Measurements from ENCODE around the gene TBC1D21.
"Not testable (repeated sequence)": the region's sequence is repeated elsewhere in the genome, so short reads cannot be mapped to it uniquely, and the experiment has no call there.

Gene TBC1D21

DNA sequence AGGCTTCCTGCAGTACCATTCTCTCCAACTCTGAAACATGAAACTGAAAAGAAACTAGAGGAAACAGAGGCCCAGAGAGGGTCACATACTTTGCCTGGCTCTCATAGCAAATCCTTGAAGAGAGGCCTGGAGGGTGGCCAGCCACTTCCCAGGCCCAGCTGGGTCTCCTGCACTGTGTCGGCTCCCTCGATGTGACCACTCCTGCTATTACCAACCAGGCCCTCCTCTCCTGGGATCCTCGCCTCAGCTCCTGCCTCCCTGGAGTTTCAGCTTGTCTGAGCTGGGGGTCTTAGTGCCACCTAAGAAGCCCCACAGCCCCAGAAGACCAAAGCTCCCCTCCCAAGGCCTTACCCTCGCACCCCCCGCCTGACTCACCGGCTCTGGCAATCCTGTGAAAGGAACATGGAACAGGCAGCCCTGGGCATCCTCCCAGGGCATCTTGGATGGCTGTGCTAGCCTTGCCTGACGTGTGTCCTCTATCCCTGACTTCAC lies 57.5 kb downstream of the TBC1D21 start:
- no peak for DNase-seq

DNA sequence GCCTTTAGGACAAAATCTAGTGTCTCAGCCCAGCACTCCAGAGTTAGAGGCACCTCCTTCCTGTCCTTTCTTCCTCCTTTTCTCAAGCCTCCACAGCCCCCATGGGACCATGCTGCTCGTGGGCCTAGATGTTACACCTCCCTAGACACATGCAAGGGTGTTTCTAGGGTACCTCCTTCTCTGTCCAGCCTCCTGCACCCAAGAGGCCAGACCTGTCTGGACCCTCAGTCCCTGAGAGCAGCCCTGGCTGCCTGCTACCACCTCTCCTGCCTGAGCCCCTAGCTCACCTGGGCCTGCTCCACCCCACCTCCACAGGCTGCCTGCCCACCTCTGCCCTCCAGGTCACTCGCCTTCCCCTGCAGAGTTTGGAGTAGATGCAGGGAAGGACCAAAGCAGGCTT lies 58.1 kb downstream of the TBC1D21 start:
- no peak for DNase-seq

DNA sequence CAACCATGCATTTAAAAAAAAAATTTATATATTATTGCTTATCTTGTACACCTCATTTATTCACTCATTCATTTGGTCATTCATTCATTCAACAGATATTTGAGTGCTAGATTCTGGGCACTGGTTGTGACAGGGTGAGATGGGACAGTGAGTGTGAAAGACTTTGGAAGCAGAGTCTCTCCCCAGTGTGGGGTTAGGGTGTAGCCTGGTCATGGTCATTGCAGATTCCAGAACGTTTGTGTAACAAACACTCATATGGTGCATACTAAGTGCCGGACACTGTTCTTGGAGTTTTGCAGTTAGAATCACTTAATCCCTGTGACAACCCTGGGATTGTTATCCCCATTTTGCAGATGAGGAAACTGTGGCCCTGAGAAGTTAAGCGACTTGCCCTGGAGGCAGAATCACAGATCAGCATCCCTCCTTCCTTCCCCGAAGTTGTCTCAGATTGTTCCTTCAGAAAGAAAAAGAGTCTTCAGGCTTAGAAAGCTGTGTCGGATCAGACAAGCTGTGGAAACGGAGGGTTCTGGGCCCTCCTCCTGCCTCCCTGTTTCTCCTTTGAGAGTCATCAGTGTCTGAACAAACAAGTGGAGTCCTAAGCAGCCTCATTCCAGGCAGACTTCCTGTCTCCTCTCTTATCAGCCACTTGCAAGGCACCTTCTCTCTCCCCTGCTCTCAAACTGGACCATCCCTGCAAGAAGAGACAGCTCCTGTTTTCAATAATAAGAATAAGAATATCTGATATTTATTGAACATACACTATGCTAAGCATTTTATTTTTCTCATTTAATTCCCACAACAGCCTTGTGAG lies 59.2 kb downstream of the TBC1D21 start:
- no peak for DNase-seq

DNA sequence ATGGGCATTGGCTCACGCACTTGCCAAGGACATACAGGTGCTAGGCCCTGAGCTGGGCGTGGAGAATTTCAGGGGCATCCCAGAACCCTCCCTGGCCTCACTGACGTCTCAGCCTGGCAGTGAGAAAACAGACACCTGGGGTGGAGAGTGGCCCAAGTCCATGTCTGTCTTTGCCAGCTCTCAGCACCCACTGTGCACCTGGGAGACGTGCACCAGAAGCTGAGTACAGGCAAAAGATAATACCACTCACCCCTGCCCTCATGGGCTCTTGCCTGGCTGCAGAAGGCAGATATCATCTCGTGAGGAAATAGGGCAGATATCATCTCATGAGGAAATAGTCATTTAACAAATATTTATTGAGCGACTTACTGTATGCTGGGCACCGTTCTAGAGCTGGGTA lies 60.9 kb downstream of the TBC1D21 start:
- DNase-seq = no peak

DNA sequence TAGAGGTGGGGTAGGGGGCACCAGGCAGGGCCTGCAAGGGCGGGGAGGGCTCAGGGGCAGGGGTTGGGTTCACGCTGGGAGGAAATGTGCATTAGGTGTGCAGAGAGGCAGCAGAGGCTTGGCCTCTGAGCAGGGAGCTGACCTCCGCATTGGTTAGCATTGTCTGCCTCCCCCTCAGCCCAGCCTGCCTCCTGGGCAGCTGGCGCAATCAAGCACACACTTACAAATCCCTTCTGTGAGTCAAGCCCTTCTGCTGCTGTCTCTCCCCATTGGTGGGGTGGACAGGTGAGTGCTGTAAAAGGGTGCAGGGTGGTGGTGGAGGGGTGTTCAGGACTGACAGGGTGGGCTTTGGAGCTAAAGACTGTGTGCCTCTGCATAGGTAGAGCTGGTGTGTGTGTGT lies 62.2 kb downstream of the TBC1D21 start:
- no peak for DNase-seq

DNA sequence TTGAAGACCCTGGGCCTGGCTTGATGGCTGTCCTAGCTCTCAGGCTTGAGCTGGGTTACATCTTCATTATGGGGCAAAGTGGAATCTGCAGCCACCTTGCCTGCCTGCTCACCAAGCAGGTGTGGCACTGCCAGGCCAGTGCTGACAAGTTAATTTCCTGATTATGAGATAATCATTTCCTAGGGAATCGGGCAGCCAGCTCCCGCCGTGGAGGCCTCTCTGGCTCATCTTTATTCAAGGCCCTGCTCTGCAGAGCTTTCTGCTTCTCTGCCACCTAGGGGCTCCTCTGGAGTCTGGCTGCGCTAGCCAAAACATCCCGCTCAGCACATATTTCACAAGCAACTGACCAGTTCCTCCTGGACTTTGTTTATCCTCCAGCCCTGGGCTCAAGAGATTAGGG lies 62.8 kb downstream of the TBC1D21 start:
- DNase-seq = no peak

DNA sequence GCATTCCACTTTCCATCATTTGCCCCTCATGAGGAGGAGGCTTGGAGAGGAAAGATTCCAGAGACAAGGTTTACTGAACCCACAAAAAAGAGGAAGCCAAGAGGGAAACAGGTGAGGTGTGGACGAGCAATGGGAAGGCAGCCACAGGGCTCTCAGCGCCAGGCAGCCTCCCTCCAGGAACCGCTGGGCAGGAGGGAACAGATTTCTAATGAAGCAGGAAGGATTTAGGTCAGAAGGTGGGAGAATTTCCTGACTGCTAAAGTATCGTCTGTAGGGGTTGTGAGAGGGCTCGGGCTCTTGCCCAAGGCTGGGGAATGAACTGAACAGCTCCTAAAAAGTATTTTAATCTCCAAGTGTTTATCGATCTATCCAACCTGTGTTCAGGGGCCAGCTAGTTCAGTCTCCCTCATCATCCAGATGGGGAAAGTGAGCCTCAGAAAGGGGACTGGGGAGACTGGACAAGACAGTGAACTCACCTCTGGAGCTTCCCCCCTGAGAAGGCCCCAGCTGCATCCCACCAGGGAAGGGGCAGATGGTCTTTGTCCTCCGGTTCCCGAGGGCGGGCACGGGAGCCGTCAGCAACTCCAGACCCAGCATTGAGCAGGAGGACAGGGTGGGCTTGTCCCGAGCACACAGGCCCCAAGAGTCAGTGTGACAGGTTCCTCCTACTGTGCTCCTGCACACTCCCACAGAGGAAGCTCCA lies 63.4 kb downstream of the TBC1D21 start:
- no peak for DNase-seq

DNA sequence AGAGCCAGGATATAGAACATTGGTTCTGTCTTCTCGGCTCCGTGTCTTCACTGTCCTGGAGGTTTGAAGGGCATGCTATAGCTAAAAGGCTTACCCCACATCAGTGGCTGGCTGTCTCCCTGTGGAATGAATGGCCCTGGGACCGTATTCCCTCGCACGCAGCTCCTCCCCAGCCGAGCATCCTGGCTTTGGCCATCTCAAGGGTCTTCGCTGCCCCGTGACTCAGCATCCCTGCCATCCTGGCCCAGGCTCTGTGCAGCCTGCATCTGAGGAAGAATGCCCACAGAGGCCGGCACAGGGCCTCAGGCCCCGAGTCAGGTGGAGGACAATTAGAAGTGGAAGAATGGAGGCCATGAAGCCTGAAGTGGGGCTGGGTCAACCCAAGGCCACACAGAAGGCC lies 63.9 kb downstream of the TBC1D21 start:
- no peak for DNase-seq

DNA sequence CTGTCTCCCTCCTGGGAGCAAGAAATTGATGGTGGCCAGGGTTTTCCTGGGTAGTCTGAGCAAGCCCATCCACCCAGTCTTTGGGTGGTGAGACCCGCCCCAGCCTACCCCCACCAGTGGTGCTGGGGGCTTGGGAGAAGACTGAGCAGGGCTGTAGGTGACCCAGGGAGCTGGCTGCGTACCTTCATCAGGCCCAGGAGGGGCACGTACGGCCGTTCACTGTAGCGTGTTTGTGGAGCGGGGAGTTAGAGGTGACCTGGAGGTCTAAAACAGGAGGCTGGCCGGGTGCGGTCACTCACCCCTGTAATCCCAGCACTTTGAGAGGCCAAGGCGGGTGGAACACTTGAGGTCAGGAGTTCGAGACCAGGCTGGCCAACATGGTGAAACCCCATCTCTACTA lies 64.4 kb downstream of the TBC1D21 start:
- no peak for DNase-seq

DNA sequence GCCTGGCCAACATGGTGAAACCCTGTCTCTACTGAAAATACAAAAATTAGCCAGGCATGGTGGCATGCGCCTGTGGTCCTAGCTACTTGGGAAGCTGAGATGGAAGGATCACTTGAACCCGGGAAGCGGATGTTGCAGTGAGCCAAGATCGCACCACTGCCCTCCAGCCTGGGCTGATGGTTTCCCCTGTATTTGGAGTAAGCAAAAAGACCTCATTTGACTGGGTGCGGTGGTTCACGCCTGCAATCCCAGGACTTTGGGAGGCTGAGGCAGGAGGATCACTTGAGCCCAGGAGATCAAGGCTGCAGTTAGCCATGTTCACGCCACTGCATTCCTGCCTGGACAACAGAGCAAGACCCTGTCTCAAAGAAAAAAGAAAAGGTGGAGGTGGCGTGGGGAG lies 65.2 kb downstream of the TBC1D21 start:
- DNase-seq = not testable (repeated sequence)

Data from effector CD8-positive, alpha-beta T cell (primary cell).